H1 (cell line): ENCODE results near the gene DAPK1. TPM values are rescaled to one million over a fixed set of nuclear protein-coding genes. Genes with fewer than 3 reads are reported as not detected.

ENCODE experiments used
- ASH2L ChIP-seq: fragments of 200-600, 300-600 bp; sonication (generic); IDR thresholded peaks from one replicate; pipeline ENCODE4 v1.7.1; 2017; ENCODE audit warnings: low read length
- EP300 ChIP-seq, 2 experiments: IDR thresholded peaks; 1 replicate in 1 of 2; 2 replicates in 1 of 2; pipeline ENCODE4 v1.6.1; 2011 to 2012; ENCODE audit warnings: low read depth in 2 of 2, low read length in 2 of 2, mild to moderate bottlenecking in 2 of 2, borderline replicate concordance in 1 of 2, inconsistent platforms in 1 of 2, moderate library complexity in 1 of 2
- HDAC2 ChIP-seq, 2 experiments: fragments of 300-600 bp in 1 of 2; sonication (generic) in 1 of 2; IDR thresholded peaks; 2 replicates each; pipeline ENCODE4 v1.6.1; 2011 to 2012; ENCODE audit warnings: low read depth in 2 of 2, low read length in 2 of 2, mild to moderate bottlenecking in 2 of 2, moderate library complexity in 2 of 2, borderline replicate concordance in 1 of 2, inconsistent platforms in 1 of 2
- KDM1A ChIP-seq: fragments of 200-600, 300-600 bp; sonication (generic); IDR thresholded peaks from 2 replicates; pipeline ENCODE4 v1.7.1; 2016; ENCODE audit warnings: mild to moderate bottlenecking, low read length, borderline replicate concordance
- RNF2 ChIP-seq: fragments of 200-900, 300-1000 bp; sonication (generic); IDR thresholded peaks from 2 replicates; pipeline ENCODE4 v1.7.1; 2016; ENCODE audit warnings: borderline replicate concordance, low read depth, mild to moderate bottlenecking, antibody characterized with exemption, low read length; ENCODE audit not compliant: poor library complexity, severe bottlenecking; ENCODE audit errors: missing control alignments
- TCF12 ChIP-seq: IDR thresholded peaks from 2 replicates; pipeline ENCODE4 v1.6.1; 2011; ENCODE audit warnings: low read depth, mild to moderate bottlenecking, low read length
- polyA plus RNA-seq, 7 experiments: library from polyadenylated mRNA; depleted of rRNA in 3 of 7; stranded (reverse) in 5 of 7; unstranded in 2 of 7; fragments of >200 nt in 5 of 7; fragments of 200-250 nt in 2 of 7; gene quantifications; 1 replicate in 5 of 7; 2 replicates in 1 of 7; 4 replicates in 1 of 7; pipeline versions ENCODE4 v1.2.1 to v1.2.3, GENCODE V29; 2011 to 2013; ENCODE audit warnings: missing spikeins in 2 of 7, mixed read lengths in 2 of 7
- total RNA-seq: library from RNA; stranded (reverse); fragmentation: NEBNext Ultra II Directional; extraction: Animal tissue kit (Norgen Biotek cat#: 25700); gene quantifications from 2 replicates; pipeline ENCODE4 v1.2.1, GENCODE V29; 2021

The DAPK1 gene
- total and polyA plus RNA-seq, 2 of the 8 experiments (the other 6 are each of a cell fraction or from before 2014, with no cell fraction given): 62.4 to 131 TPM

GRCh38 chr9:87557996-87558395 is 60.3 kb downstream of the DAPK1 start (continued):
- TF ChIP-seq KDM1A: no peak
- no peak for TF ChIP-seq ASH2L
- TF ChIP-seq TCF12: no peak
- no peak for TF ChIP-seq EP300 (IDR thresholded peaks at IDR 0.05; ENCODE audit: borderline replicate concordance in 1 of 2, low read depth in 2 of 2, low read length in 2 of 2)
- TF ChIP-seq RNF2: no peak
- no peak for TF ChIP-seq HDAC2 (IDR thresholded peaks at IDR 0.05; ENCODE audit: borderline replicate concordance in 1 of 2, low read depth in 2 of 2, low read length in 2 of 2)
